ENCODE results near the gene CNTNAP2. TPM values are rescaled to one million over a fixed set of nuclear protein-coding genes. Genes with fewer than 3 reads are reported as not detected.

Gene CNTNAP2
- total and polyA plus RNA-seq, 2 of the 8 experiments (the other 6 are each of a cell fraction or from before 2014, with no cell fraction given) = 27.9 to 71.0 TPM

GRCh38 chr7:146296028-146296427 lies 179.4 kb downstream of the CNTNAP2 start:
- Histone ChIP-seq H3K14ac (ENCODE audit: insufficient read length) (no peak overlapping the region), H3K27me3 (replicated peaks in 1 of 4; ENCODE audit: control insufficient read depth in 3 of 4, extremely low read depth in 1 of 4, insufficient read depth in 3 of 4, low read length in 3 of 4) (no peaks in the 10 kb centered on the region), H2BK15ac (ENCODE audit: low read length) (no peak overlapping the region), H2AFZ (ENCODE audit: low read length) (peak overlapping the region; percentile 89; the same call in 1 of the 2 replicates), H4K8ac (ENCODE audit: extremely low read depth, insufficient read depth, low read length) (no peak overlapping the region), H3K9ac (replicated peaks in 1 of 4; ENCODE audit: extremely low read depth in 1 of 4, low read depth in 3 of 4, low read length in 3 of 4) (no peak overlapping the region), H3K79me1 (ENCODE audit: low read depth, low read length) (no peaks in the 10 kb centered on the region), H3K79me2 (ENCODE audit: control insufficient read depth in 1 of 2, insufficient read depth in 2 of 2, low read length in 2 of 2) (no peaks in the 10 kb centered on the region), H3K23me2 (ENCODE audit: low read depth, low read length) (no peaks in the 10 kb centered on the region), H4K20me1 (replicated peaks in 1 of 2; ENCODE audit: control insufficient read depth in 1 of 2, insufficient read depth in 2 of 2, low read length in 2 of 2) (no peaks in the 10 kb centered on the region), H3K27ac (ENCODE audit: low read depth, low read length) (no peak overlapping the region), H2BK5ac (ENCODE audit: low read depth, low read length) (no peak overlapping the region), H2AK5ac (ENCODE audit: low read depth, low read length) (no peak overlapping the region), H4K5ac (ENCODE audit: insufficient read length, low read depth, low read length) (no peak overlapping the region), H3K56ac (replicated peaks; ENCODE audit: insufficient read length, low read depth, low read length) (no peak overlapping the region), H4K91ac (replicated peaks; ENCODE audit: insufficient read length, low read length) (no peak overlapping the region), H3K4me2 (ENCODE audit: insufficient read depth in 1 of 2, low read depth in 2 of 2, low read length in 2 of 2) (no peak overlapping the region), H2BK120ac (replicated peaks; ENCODE audit: low read depth, low read length) (no peak overlapping the region), H3K18ac (ENCODE audit: extremely low read depth, low read length) (no peak overlapping the region), H3K23ac (ENCODE audit: insufficient read length) (no peak overlapping the region), H2BK20ac (ENCODE audit: low read length) (no peak overlapping the region), H3K4me3 (ENCODE audit: extremely low read depth in 1 of 4, insufficient read depth in 2 of 4, low read depth in 3 of 4, low read length in 4 of 4) (no peak overlapping the region), H3K4me1 (replicated peaks in 1 of 4; ENCODE audit: control insufficient read depth in 3 of 4, insufficient read depth in 4 of 4, low read length in 3 of 4) (no peaks in the 10 kb centered on the region), H2BK12ac (ENCODE audit: low read depth, low read length) (no peak overlapping the region), H3K4ac (replicated peaks; ENCODE audit: insufficient read length, low read depth, low read length) (no peak overlapping the region), H3K9me3 (ENCODE audit: insufficient read depth in 2 of 2, low read depth in 1 of 2, low read length in 1 of 2) (no peaks in the 10 kb centered on the region), H3K36me3 (ENCODE audit: control insufficient read depth in 2 of 4, insufficient read depth in 4 of 4, low read length in 3 of 4) (no peaks in the 10 kb centered on the region)
- ChIA-PET CTCF (ENCODE audit: partially characterized antibody) (no interaction called here), POLR2A (ENCODE audit: partially characterized antibody) (no interaction called here)
- 93% methylated on average over 1 of the region's 1 CpG; no CpG with 5 or more reads in 1 of the 2 experiments for WGBS, 2 experiments (ENCODE audit: extremely low coverage in 1 of 2, insufficient coverage in 1 of 2, insufficient read length in 1 of 2, insufficient replicate concordance in 2 of 2, low coverage in 1 of 2, low lambda C conversion rate in 2 of 2, missing lambda C conversion rate in 1 of 2)
- DNase-seq (ENCODE audit: low read depth in 1 of 2, low spot score in 2 of 2) = no peak
- no peak for FAIRE-seq
- TF ChIP-seq RNF2 (IDR thresholded peaks at IDR 0.05; ENCODE audit: borderline replicate concordance, low read depth, low read length, missing control alignments, poor library complexity, severe bottlenecking) (no peak), SP1 (IDR thresholded peaks at IDR 0.05; ENCODE audit: low read depth, low read length) (no peak), HDAC6 (IDR thresholded peaks at IDR 0.05; ENCODE audit: low read depth, low read length) (no peak), SIN3A (conservative IDR thresholded peaks at IDR 0.05 in 1 of 2, IDR thresholded peaks at IDR 0.05 in 1 of 2; ENCODE audit: low read depth in 1 of 2, low read length in 2 of 2) (no peak), CTCF (IDR thresholded peaks at IDR 0.05; ENCODE audit: control extremely low read depth in 1 of 3, insufficient read depth in 1 of 3, low read depth in 1 of 3, low read length in 3 of 3) (no peak), RXRA (IDR thresholded peaks at IDR 0.05; ENCODE audit: insufficient read depth, low read depth, low read length) (no peak), SUZ12 (IDR thresholded peaks at IDR 0.05; ENCODE audit: low read length) (no peak), POLR2AphosphoS5 (IDR thresholded peaks at IDR 0.05; ENCODE audit: low read depth, low read length) (no peak), BCL11A (IDR thresholded peaks at IDR 0.05; ENCODE audit: low read depth in 2 of 2, low read length in 2 of 2) (no peak), TAF7 (optimal IDR thresholded peaks at IDR 0.05; ENCODE audit: borderline replicate concordance, low read depth, low read length) (no peak), SP4 (IDR thresholded peaks at IDR 0.05; ENCODE audit: low read length) (no peak), RFX5 (IDR thresholded peaks at IDR 0.05; ENCODE audit: borderline replicate concordance, low read depth, low read length) (no peak)
